Measurements from ENCODE around the gene BTBD9. TPM values are rescaled to one million over a fixed set of nuclear protein-coding genes. Genes with fewer than 3 reads are reported as not detected.

Gene BTBD9
- total and polyA plus RNA-seq, 2 experiments from 2014 or later: 13.0 to 17.0 TPM

GRCh38 chr6:38554014-38554413 lies 85.7 kb downstream of the BTBD9 start:
- no peak overlapping the region for H3K27ac ChIP-seq
- H4K20me1 ChIP-seq (ENCODE audit: insufficient read depth, poor library complexity, severe bottlenecking): no peaks in the 10 kb centered on the region
- H3K9me3 ChIP-seq (ENCODE audit: low read depth): no peaks in the 10 kb centered on the region
- H3K4me2 ChIP-seq: no peak overlapping the region
- no peaks in the 10 kb centered on the region for H3K9me2 ChIP-seq (replicated peaks; ENCODE audit: insufficient read depth)
- no peaks in the 10 kb centered on the region for H3K79me2 ChIP-seq
- DNase-seq (ENCODE audit: low spot score): no peak
- TF ChIP-seq CTCF (IDR thresholded peaks at IDR 0.05; ENCODE audit: poor library complexity) (no peak), EZH2phosphoT487 (IDR thresholded peaks at IDR 0.05; ENCODE audit: low read depth, severe bottlenecking, unreplicated experiment) (no peak)
- no peaks in the 10 kb centered on the region for H3K36me3 ChIP-seq (replicated peaks; ENCODE audit: insufficient read depth, low read depth)
- no peak overlapping the region for H3K4me3 ChIP-seq
- no peaks in the 10 kb centered on the region for H3K4me1 ChIP-seq (ENCODE audit: insufficient read depth)
- H2AFZ ChIP-seq: no peak overlapping the region
- H3K27me3 ChIP-seq: no peaks in the 10 kb centered on the region

GRCh38 chr6:38552121-38552520 lies 87.6 kb downstream of the BTBD9 start:
- Histone ChIP-seq H3K9me3 (ENCODE audit: low read depth) (no peaks in the 10 kb centered on the region), H3K9me2 (replicated peaks; ENCODE audit: insufficient read depth) (no peaks in the 10 kb centered on the region), H4K20me1 (ENCODE audit: insufficient read depth, poor library complexity, severe bottlenecking) (no peaks in the 10 kb centered on the region), H3K36me3 (replicated peaks; ENCODE audit: insufficient read depth, low read depth) (no peaks in the 10 kb centered on the region), H3K79me2 (no peaks in the 10 kb centered on the region), H3K27me3 (no peaks in the 10 kb centered on the region), H3K4me2 (no peak overlapping the region), H3K4me3 (no peak overlapping the region), H2AFZ (no peak overlapping the region), H3K4me1 (ENCODE audit: insufficient read depth) (no peaks in the 10 kb centered on the region), H3K27ac (no peak overlapping the region)
- no peak for DNase-seq (ENCODE audit: low spot score)
- 93% methylated on average over 3 of the region's 3 CpGs for WGBS (ENCODE audit: low lambda C conversion rate, missing lambda C conversion rate)
- TF ChIP-seq EZH2phosphoT487 (IDR thresholded peaks at IDR 0.05; ENCODE audit: low read depth, severe bottlenecking, unreplicated experiment): no peak
- TF ChIP-seq EZH2 (IDR thresholded peaks at IDR 0.05; ENCODE audit: borderline replicate concordance): no peak
- no peak for TF ChIP-seq CTCF (IDR thresholded peaks at IDR 0.05; ENCODE audit: poor library complexity)

- H3K4me2 ChIP-seq: no peak overlapping the region
- no peaks in the 10 kb centered on the region for H3K4me1 ChIP-seq (ENCODE audit: insufficient read depth)
- WGBS (ENCODE audit: low lambda C conversion rate, missing lambda C conversion rate): 92% methylated on average over 5 of the region's 5 CpGs
- H4K20me1 ChIP-seq (ENCODE audit: insufficient read depth, poor library complexity, severe bottlenecking): no peaks in the 10 kb centered on the region
- H3K9me2 ChIP-seq (replicated peaks; ENCODE audit: insufficient read depth): no peaks in the 10 kb centered on the region
- H3K79me2 ChIP-seq: no peaks in the 10 kb centered on the region
- no peak overlapping the region for H3K4me3 ChIP-seq
- H3K9me3 ChIP-seq (ENCODE audit: low read depth): no peaks in the 10 kb centered on the region
- no peak for DNase-seq (ENCODE audit: low spot score)
- TF ChIP-seq EZH2phosphoT487 (IDR thresholded peaks at IDR 0.05; ENCODE audit: low read depth, severe bottlenecking, unreplicated experiment) (no peak), EZH2 (IDR thresholded peaks at IDR 0.05; ENCODE audit: borderline replicate concordance) (no peak), CTCF (IDR thresholded peaks at IDR 0.05; ENCODE audit: poor library complexity) (no peak)
- no peaks in the 10 kb centered on the region for H3K36me3 ChIP-seq (replicated peaks; ENCODE audit: insufficient read depth, low read depth)
- H2AFZ ChIP-seq: no peak overlapping the region
- H3K27me3 ChIP-seq: no peaks in the 10 kb centered on the region
- H3K27ac ChIP-seq: no peak overlapping the region
Observed at GRCh38 chr6:38549795-38550194, 89.9 kb downstream of the BTBD9 start.

GRCh38 chr6:38549180-38549579 lies 90.5 kb downstream of the BTBD9 start:
- no peaks in the 10 kb centered on the region for H3K27me3 ChIP-seq
- no peaks in the 10 kb centered on the region for H3K79me2 ChIP-seq
- 87% methylated on average over 2 of the region's 2 CpGs for WGBS (ENCODE audit: low lambda C conversion rate, missing lambda C conversion rate)
- H4K20me1 ChIP-seq (ENCODE audit: insufficient read depth, poor library complexity, severe bottlenecking): no peaks in the 10 kb centered on the region
- no peaks in the 10 kb centered on the region for H3K4me1 ChIP-seq (ENCODE audit: insufficient read depth)
- H3K27ac ChIP-seq: no peak overlapping the region
- no peak for TF ChIP-seq CTCF (IDR thresholded peaks at IDR 0.05; ENCODE audit: poor library complexity)
- TF ChIP-seq EZH2 (IDR thresholded peaks at IDR 0.05; ENCODE audit: borderline replicate concordance): no peak
- TF ChIP-seq EZH2phosphoT487 (IDR thresholded peaks at IDR 0.05; ENCODE audit: low read depth, severe bottlenecking, unreplicated experiment): no peak
- H3K36me3 ChIP-seq (replicated peaks; ENCODE audit: insufficient read depth, low read depth): no peaks in the 10 kb centered on the region
- no peak overlapping the region for H2AFZ ChIP-seq
- no peaks in the 10 kb centered on the region for H3K9me2 ChIP-seq (replicated peaks; ENCODE audit: insufficient read depth)
- no peak for DNase-seq (ENCODE audit: low spot score)
- no peak overlapping the region for H3K4me3 ChIP-seq
- H3K4me2 ChIP-seq: no peak overlapping the region
- H3K9me3 ChIP-seq (ENCODE audit: low read depth): no peaks in the 10 kb centered on the region

Data from hepatocyte (in vitro differentiated cells).